Esophagus squamous epithelium (tissue), 4 donors: ENCODE data around the gene NR1D2.

Experiments used
- CTCF ChIP-seq, 6 experiments: fragments of 450-650 bp in 4 of 6; fragments of 200-600 bp in 2 of 6; sonication (generic) in 2 of 6; IDR thresholded peaks; one replicate each; pipeline ENCODE4 v1.5.1; 2016 to 2019; ENCODE audit warnings: antibody characterized with exemption in 6 of 6, mild to moderate bottlenecking in 4 of 6, moderate library complexity in 4 of 6
- POLR2A ChIP-seq, 4 donors: fragments of 450-650 bp; IDR thresholded peaks; one replicate each; pipeline ENCODE4 v1.6.1; 2017; ENCODE audit warnings: antibody characterized with exemption in 4 of 4, mild to moderate bottlenecking in 4 of 4, moderate library complexity in 3 of 4

- no peak for TF ChIP-seq CTCF (IDR thresholded peaks at IDR 0.05)
- TF ChIP-seq POLR2A (IDR thresholded peaks at IDR 0.05), result no peak
Observed at GRCh38 chr3:23926246-23926645, 18.8 kb upstream of the NR1D2 start.
